Mammary epithelial cell (primary cell): Measurements from ENCODE around the gene CAMTA1.

Source experiments
- EZH2 ChIP-seq: IDR thresholded peaks from 2 replicates; pipeline ENCODE4 v1.6.1; 2012; ENCODE audit warnings: low read length, inconsistent platforms, borderline replicate concordance
- TF ChIP-seq, protein P1 (sequence below), 2 donors: IDR thresholded peaks in 1 of 2; conservative IDR thresholded peaks in 1 of 2; 2 replicates each; pipeline ENCODE4 v1.5.1; 2011 to 2012; ENCODE audit warnings: inconsistent platforms in 2 of 2, low read length in 2 of 2, mild to moderate bottlenecking in 2 of 2, control low read depth in 1 of 2, low read depth in 1 of 2; ENCODE audit not compliant: insufficient read depth in 1 of 2; ENCODE audit errors: extremely low read depth in 1 of 2

- TF ChIP-seq, protein P1, sequence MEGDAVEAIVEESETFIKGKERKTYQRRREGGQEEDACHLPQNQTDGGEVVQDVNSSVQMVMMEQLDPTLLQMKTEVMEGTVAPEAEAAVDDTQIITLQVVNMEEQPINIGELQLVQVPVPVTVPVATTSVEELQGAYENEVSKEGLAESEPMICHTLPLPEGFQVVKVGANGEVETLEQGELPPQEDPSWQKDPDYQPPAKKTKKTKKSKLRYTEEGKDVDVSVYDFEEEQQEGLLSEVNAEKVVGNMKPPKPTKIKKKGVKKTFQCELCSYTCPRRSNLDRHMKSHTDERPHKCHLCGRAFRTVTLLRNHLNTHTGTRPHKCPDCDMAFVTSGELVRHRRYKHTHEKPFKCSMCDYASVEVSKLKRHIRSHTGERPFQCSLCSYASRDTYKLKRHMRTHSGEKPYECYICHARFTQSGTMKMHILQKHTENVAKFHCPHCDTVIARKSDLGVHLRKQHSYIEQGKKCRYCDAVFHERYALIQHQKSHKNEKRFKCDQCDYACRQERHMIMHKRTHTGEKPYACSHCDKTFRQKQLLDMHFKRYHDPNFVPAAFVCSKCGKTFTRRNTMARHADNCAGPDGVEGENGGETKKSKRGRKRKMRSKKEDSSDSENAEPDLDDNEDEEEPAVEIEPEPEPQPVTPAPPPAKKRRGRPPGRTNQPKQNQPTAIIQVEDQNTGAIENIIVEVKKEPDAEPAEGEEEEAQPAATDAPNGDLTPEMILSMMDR (conservative IDR thresholded peaks at IDR 0.05 in 1 of 2, IDR thresholded peaks at IDR 0.05 in 1 of 2; ENCODE audit: extremely low read depth in 1 of 2, insufficient read depth in 1 of 2, low read depth in 1 of 2, low read length in 2 of 2) = no peak
- TF ChIP-seq EZH2 = no peak
Observed at GRCh38 chr1:7684132-7684531, 898.9 kb downstream of the CAMTA1 start.
